ENCODE data around the gene PAQR4.

DNA sequence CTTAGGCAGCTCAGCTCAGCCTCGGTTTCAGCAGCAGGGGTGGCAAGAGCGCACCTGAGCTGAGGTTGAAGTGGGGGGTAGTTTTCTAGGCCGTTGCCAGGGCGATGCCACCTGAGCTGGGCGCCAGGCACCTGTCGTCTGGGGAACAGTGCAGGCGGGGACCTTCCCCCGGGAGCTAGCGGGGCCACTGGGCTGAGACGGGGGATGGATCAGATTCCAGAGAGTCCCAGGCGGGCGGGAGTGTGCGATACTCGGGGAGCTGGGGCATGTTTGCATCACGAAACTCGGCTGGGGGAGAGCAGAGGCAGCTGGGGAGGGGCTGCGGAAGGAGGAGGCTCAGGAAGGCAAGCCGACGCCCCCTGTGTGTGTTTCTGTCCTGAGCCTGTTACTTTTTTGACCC is 43.1 kb downstream of the PAQR4 start:
- TF ChIP-seq POLR2AphosphoS5 (IDR thresholded peaks at IDR 0.05; ENCODE audit: borderline replicate concordance, low read depth, low read length): no peak
- TF ChIP-seq EZH2 (IDR thresholded peaks at IDR 0.05): no peak
- TF ChIP-seq FOXP2 (optimal IDR thresholded peaks at IDR 0.05; ENCODE audit: control extremely low read depth, extremely low read length, insufficient read depth): no peak
